ENCODE data around the gene GAL3ST2.
"Not testable (repeated sequence)": the region's sequence is repeated elsewhere in the genome, so short reads cannot be mapped to it uniquely, and the experiment has no call there.

GAL3ST2 gene

DNA sequence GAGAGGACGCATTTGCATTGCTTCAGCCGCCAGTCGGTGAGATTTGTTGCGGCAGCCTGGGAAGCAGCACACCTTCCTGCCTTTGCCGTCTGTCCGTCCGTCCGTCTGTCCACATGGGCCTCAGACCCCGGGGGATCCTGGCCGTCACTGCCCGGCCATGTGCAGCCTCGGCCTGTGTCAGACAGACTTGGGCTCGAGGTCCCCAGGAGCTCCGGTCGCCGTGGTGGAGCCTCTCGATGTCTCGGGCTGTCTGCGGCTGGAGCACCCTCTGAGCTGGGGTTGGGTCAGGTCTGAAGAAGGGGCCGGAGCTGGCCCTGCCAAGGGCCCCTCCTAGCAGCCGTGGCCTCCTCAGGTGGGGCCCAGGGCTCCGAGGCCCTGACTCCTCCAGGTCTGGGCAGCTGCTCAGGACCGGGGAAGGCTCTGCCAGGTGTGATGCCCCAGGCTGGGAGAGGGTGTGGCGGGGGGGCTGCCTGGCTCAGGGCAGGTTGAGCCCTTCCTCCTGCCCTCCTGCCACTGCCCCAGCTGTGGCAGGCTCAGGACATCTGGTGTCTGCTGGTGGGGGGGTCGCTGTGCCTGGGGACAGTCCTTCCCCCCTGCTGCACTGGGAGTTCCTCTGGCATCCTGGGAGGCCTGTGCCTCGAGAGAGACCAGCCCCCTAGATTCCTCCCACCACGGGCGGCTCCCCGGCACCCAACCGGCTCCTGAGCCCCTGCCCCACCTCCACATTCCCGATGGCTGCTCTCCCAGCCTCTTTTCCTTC is 44.2 kb downstream of the GAL3ST2 start:
- no peak for DNase-seq

DNA sequence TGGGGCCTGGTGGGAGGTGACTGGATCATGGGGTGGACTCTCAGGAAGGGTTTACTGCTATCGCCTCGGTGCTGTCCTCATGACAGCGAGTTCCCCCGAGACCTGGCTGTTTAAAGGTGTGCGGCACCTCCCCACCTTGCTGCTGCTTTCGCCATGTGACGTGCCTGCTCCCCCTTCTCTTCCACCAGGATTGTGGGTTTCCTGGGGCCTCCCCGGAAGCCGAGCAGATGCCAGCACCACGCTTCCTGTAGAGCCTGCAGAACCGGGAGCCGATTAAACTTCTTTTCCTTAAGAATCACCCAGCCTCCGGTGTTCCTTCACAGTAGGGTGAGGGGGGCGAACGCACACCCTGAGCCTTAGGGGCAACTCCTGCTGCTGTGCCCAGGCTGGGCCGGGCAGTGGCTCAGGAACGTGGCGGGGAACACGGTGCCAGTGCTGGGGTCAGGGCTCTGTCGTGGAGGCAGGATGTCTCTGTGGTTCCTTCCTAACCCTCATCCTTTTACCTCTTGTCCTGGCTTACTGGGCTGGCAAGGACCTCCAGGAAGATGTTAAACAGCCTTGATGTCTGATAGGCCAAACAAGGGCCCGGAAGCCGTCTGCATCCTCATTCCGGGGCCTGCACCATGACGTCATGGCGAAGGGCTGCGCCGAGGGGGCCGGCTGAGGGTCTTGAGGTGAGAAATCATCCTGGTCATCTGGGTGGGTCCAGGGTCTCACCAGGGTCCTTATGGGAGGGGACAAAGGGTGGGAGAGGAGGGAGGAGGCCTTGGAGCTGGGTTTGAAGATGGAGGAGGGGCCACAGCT is 45.0 kb downstream of the GAL3ST2 start:
- DNase-seq: no peak

DNA sequence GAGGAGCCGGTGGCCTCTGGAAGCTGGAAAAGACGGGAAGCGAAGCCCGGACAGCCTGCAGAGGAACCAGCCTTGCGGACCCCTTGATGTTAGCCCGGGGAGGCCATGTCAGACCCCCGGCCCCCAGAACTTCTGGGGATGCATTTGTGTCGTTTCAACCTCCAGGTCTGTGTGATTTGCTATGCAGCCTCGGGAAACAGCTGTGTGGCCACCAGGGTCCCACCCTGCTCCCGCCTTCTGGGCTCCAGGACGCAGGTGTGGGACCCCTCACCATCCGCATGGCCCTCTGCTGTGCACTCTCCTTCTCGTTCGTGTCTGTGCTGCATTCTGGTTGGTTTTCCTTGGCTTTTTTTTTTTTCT is 45.6 kb downstream of the GAL3ST2 start:
- DNase-seq: no peak

DNA sequence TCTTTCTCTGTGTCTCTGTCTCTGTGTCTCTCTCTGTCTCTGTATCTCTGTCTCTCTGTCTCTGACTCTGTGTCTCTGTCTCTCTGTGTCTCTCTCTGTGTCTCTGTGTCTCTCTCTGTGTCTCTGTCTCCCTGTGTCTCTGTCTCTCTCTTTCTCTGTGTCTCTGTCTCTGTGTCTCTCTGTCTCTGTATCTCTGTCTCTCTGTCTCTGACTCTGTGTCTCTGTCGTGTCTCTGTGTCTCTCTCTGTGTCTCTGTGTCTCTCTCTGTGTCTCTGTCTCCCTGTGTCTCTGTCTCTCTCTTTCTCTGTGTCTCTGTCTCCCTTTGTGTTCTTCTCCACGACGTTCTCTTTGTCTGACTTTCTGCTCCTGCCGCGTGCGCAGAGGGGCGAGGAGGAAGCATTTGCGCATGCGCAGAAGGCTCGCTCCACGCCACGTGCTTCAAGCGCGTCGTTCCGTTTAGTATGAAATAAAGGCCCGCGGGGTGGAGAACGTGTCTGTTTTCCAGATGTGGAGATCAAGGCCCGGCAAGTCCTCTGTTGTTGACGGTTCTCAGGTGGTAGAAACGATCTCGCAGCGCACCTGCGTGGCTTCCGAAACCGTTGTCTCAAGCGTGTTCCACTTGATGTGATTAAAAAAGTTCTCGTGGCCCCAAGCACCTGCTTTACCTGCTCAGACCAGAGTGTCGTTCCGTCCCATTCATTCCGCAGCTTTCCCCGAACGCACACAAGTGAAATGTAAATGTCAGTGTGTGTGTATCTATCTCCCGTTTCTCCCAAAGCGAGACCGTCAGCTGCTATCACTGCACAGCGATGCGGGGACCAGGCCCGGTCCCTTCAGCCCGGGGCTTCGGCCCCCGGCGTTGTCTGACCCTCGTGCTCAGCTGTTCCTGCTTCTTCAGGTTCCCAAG is 47.2 kb downstream of the GAL3ST2 start:
- DNase-seq: not testable (repeated sequence)

DNA sequence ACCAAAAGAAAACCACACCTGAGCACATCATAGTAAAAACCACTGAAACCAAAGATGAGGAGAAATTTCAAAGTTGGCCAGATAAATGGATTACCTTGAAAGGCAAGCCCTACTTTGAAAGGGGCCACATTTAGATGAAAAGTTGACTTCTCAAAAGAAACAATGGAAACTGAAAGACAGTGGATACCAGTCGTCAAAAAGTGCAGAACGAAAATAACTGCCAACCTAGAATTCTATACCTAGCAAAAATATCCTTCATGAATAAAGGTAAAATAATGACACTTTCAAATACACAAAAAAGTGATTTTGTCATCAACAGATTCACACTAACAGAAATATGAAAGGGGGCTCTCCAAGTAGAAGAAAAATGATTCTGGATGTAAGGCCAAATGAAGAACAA is 50.8 kb downstream of the GAL3ST2 start:
- DNase-seq: no peak

DNA sequence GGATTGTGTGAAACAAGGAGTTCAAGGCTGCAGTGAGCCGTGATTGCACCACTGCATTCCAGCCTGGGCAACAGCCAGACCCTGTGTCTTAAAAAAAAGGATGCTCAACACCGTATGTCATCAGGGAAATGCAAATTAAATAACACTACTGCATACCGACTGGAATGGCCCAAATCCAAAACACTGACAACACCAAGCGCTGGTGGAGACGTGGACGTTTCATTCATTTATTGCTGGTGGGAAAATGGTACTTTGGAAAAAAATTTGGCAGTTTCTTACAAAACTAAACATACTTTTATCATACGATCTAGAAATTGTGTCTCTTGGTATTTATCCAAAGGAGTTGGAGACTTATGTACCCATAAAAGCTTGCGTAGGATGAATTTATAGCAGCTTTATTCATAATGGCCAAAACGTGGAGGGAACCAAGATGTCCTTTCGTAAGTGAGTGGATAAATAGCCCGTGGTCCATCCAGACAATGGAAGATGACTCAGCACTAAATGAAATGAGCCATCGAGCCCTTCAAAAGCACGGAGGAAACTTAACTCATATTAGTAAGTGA is 56.6 kb downstream of the GAL3ST2 start:
- DNase-seq: no peak

DNA sequence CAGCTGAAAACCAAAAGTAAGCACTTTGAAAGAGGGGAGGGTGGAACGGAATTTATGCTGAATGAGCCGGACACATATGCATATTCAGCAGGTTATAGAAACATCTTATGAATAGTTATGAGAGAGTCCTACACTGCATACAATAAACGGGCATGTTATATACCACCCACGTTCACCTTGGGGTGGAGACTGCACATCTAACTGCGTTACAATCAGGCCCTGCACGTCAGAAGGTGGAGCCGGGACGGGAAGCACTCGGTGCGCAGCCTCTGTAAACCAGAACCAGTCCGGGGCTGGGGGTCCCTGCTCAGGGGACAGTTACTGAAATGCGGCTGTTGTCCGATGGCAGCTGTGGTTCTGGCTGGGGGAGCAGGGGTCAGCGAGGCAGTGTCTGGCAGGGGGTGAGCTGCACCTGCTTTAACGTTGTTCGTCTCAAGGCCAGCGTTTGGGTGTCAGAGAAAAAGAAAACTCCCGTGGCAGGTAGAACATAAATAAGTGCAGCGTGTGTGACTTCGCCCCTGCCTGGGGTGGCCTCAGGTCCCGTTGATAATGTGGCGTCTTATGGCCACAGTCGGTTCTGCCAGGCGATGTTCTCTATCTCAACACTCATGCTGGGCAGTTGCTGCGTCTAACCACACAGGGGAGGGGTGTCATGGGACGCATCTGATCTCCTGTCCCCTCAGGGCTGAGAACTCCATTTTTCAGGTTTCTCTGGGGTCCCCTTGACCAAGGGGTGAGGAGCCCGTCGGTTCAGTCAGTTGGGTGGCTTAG is 57.3 kb downstream of the GAL3ST2 start:
- DNase-seq: not testable (repeated sequence)

DNA sequence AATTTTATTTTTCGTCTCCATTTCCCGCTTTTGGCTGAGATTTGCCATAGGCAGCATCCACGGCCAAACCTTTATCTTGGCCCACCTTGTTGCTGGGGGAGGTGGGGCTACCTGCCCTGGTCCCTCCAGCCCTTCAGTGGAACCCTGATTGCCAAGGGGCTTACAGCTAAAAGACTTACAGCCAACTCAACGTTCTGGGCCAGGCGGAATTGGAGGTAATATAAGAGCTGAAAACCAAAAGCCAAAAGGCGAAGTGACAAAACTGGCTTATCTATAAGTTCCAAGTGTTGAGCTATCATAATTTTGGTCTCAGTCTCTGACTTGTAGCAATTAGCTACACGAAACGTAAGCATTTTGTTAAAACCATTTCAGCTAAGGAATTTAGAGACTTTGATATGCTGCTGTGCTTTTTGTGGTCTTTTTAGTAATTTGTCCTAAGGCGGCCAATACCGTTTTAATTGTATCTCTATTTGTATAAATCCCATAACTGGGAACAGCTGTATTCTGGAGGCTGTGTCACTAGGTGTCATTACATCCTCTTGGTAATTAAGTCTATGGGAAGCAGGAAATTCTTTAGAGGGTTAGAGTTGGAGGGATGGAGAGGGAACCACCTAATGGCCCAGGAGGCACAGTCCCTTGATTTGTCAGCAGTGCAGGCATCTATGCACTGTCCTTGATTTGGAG is 58.0 kb downstream of the GAL3ST2 start:
- no peak for DNase-seq

DNA sequence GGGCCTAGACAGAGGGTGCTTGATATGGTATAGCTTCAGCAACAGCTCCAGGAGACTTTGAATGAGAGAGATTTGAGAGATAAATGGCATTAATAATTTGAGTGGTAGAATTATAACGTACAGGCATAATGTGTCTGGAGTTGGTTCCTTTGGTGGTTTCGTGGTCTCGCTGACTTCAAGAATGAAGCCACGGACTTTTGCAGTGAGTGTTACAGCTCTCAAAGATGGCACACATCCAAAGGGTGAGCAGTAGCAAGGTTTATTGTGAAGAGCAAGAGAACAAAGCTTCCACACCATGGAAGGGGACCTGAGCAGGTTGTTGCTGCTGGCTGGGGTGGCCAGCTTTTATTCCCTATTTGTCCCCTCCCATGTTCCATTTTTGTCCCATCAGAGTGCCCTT is 59.0 kb downstream of the GAL3ST2 start:
- no peak for DNase-seq

DNA sequence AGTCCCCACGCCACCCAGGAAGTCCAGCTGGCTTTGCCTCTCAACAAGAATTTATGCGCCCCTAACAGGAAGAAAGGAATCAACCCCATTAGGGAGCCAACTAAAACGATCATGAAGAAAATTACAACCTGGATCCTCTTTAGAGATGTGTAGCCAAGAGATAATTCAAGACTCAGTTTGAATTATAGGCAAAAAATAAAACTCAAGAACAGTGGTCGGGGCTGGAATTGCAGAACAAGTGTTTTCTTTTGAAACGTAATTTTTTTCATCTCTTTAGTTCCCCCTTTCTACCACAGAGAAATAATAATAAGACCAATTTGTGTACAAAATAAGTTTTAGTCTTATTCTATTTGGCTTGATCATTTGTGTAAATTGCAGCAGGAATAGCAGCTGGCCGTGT is 59.7 kb downstream of the GAL3ST2 start:
- no peak for DNase-seq

DNA sequence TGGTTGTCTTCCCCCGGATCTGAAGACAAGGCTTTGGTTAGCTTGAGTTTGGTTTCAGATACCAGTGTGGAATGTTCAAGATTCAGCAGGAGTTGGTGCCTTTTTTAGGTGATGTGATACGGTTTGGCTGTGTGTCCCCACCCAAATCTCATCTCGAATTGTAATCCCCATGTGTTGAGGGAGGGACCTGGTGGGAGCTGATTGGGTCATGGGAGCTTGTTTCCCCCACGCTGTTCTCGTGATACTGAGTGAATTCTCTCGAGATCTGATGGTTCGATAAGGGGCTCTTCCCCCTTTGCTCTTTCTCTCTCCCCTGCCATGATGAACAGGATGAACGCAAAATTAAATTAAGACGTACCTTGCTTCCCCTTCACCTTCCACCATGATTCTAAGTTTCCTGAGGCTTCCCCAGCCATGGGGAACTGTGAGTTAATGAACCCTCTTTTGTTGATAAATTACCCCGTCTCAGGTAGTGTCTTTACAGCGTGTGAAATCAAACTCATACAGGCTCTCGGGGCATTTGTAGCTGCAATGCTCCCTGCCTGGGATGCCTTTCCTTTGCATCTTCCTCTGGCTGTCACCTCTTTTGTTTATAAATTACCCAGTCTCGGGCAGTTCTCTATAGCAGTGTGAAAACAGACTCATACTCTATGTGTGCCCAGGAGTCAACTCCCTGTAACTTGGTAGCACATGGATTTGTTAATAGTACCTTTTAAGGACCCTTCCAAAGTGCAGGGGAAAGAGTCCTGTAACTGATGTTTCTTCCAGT is 60.8 kb downstream of the GAL3ST2 start:
- no peak for DNase-seq

DNA sequence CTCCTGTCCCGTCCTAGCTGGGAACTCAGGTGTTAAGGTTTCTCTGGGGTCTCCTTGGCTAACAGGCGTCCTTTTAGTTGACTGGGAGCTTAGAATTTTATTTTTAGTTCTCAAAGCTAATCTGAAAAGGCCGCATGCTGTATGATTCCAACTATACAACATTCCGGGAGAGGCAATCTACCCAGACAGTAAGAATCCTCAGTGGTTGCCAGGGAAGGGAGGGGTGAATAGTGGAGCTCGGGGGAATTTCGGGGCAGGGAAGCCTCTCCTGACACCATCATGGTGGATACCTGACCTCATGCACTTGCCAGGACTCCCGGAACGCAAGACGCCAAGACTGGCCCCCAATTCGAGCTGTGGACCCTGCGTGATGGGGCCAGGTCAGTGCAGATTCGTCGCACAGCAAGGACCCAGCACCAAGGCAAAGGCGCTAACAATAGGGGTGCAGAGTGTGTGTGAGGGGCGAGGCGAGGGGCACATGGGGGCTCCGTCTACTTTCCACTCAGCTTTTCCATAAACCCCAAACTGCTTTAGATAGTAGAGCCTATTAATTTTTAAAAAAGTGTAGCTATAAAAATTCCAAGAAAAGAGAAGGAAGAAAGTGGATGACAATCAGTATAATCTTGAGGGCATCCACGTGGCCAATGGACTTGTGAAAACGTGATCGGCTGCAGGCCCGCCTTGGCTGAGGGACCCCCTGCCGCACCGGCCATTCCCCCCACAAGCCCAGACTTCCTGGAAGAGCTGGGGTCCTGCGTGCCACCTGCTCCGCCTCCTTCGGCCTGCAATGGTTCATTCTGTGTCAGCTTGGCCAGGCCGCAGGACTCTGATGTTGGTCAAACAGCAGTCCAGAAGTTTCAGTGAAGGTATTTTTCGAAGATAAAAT is 64.8 kb downstream of the GAL3ST2 start:
- no peak for DNase-seq

DNA sequence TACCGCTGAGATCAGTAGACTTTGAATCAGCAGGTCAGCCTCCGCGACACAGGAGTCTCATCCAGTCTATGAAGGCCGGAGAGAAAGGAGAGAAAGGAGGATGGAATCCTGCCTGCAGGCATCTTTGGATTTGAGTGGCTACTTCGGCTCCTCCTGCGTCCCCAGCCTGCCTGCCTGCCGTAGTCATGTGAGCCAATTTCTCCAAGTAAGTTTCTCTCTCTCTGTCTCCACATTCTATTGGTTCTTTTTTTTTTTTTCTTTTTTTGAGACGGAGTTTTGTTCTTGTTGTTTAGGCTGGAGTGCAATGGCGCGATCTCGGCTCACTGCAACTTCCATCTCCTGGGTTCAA is 65.4 kb downstream of the GAL3ST2 start:
- DNase-seq: no peak

DNA sequence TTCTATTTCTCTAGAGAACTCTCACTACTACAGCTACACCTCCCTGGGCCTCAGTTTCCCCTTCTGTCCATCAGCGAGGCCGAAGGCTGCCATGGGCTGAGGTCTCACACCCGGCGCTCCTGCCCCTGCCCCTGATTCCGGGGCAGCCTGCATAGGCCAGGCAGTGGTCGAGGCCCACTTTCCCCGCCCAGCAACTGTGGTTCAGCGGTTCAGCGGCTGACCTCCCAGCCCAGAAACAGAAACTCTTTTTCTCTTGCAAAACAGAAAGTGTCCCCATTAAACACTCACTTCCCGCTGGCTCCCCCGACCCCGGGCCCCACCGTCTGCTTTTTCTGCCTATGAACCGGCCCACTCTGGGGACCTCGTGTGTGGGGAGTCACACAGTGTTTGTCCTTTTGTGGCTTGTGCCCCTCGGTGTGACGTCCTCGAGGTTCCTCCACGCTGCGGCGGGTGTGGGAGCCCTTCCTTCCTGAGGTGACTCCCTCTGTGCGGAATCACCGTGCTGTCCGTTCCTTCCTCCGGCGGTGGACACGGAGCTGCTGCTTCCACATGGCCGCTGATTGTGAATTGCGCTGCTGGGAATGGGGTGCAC is 66.1 kb downstream of the GAL3ST2 start:
- peak; percentile 48 for DNase-seq

DNA sequence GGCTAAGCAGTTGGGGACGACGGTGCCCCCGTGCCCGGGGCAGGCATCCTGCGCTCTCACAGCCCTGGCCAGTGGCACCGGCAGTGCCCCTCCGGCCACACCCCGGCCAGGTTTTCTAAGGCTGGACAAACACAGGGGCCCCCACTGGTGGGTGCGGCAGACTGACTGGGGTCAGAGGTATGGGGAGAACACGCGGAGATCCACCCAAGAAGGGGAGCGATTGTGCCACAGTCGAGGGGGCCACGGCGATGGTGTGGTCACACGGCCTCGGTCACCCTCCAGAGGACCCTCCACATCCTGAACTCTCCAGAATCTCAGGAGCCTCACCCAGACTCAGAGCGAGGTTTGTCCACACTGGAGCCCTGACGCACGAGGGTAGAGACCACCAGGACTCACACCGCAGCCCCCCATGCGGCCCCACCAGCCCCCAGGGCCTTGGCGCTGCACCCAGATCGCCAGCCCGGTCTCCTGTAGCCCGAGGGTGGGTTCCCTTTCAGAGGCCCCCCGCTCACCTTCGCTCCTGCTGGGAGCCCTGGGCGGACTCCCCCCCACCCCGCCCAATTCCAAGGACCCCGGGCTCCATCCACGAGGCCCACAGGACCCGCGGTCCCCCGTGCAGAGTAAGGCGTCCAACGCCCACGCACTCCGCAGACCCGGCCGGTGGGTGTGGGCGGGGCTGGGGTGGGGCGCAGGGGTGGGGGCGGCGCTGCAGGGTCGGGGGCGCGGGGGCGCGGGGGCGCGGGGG is 66.9 kb downstream of the GAL3ST2 start:
- DNase-seq: no peak

DNA sequence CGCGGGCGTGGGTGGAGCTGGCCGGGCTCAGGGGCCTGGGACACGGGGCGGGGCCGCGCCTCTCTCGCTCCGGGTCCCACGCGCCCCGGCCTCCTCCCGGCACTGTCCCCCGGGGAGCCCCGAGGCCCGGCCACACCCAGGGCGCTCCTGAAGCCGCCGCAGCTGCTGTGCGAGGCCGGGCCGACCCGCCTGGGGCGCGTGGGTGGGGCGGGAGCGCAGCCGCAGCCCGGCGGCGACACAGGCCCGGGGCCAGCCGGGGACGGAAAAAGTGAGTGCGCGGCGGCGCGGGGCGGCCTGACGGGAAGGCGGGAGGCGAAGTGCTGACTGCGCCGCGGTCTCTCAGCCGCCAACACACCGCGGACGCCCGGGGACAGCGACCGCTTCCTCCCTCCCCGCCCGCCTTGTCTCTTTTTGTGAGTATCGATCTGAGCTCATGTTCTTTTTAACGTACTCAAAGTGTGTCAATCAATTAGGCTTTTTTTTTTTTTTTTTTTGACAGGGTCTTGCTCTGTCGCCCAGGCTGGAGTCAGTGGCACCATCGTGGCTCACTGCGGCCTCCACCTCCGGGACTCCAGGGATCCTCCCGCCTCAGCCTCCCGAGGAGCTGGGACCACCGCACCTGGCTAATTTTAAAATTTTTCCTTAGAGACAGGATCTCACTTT is 67.6 kb downstream of the GAL3ST2 start:
- peak; percentile 90 for DNase-seq

DNA sequence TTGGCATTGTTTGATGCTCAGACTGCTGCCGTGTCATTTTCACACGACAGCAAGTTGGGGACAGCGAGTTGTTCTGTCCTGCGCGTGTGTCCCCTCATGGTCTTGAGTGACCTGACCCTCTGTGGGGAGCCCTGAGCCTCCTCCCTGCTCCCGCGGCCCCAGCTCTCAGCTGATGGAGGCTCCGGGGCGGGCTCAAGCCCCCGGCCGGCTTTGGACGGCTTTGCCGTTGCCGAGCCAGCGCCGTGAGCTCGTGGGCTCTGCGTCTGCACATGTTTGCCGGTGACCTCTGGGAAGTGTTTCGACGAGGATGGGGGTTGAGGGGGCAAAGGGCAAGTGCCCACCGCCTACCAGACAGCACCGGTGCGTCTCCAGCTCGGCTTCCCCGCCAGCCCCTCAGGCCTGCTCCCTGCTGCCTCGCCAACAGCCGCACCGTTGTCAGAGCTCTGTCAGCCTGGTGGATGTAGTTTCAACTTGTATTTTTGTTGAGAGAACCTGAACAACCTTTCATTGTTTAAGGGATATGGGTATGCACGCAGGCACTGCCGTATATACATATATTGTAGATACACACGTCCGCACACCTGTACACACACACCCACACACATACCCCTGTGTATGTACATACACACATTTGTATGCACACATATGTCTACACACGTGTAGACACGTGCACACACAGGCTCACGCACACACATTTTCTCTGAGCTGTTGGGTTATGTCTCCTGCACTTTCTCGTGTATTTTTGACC is 68.4 kb downstream of the GAL3ST2 start:
- no peak for DNase-seq

Data from stimulated activated CD4-positive, alpha-beta T cell treated with anti-CD3 and anti-CD28 coated beads, Interleukin-1b, Interleukin-23, amount 100 ng/mL, for 48 hours (primary cell).